ENCODE measurements around the gene LRRC56.

DNA sequence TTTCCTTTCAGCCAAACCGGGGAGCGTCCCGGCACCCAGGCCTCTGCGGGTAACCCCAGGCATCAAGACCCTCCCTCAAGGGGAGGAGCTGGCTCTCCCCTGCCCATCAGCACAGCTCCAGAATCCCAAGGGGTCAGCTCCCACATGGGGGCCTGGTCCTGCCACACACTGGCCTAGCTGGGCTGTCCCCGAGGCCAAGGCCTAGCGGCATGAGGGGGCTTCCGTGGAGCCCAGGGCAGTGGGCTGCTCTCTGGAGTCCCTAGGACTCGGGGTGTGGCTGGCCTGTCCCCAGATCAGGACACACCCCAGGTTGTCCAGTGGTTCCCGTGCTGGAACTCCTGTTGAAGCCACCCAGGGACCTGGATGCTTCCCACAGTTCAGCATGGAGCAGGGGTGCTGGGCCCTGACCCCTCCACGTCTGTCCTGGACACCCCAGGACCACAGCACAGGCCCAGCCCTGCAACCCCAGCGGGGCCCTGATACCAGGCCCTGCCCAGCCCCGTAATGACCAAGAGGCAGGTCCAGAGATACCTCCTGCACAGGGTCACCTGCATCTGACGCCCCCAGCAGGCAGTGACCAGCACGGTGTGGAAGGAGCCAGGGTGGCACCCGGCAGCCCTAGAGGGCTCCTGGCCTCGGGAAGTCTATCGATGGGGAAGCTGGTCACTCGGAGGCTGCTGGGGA, 7.5 kb upstream of the LRRC56 start:
- TF ChIP-seq ZNF225 (CRISPR knock-in tag; IDR thresholded peaks at IDR 0.05): no peak
- TF ChIP-seq NFYB (CRISPR knock-in tag; IDR thresholded peaks at IDR 0.05): no peak
- TF ChIP-seq CHD2 (IDR thresholded peaks at IDR 0.05; ENCODE audit: low read depth, low read length): no peak
- TF ChIP-seq GLMP (CRISPR knock-in tag; IDR thresholded peaks at IDR 0.05; ENCODE audit: borderline replicate concordance): no peak
- TF ChIP-seq ZNF687 (CRISPR knock-in tag; IDR thresholded peaks at IDR 0.05): no peak
- TF ChIP-seq SUZ12 (IDR thresholded peaks at IDR 0.05; ENCODE audit: low read depth, low read length): no peak
